GM23338 (cell line): ENCODE results near the gene CPNE2.

Experiments used
- CREB1 ChIP-seq: fragments of 250-450 bp; sonication (Bioruptor Pico); IDR thresholded peaks from 2 replicates; pipeline ENCODE4 v1.5.0; 2020; ENCODE audit warnings: low read depth, mild to moderate bottlenecking, moderate library complexity
- CTCF ChIP-seq, 2 experiments: fragments of 200-600 bp in 1 of 2; sonication (generic) in 1 of 2; conservative IDR thresholded peaks; 2 replicates each; pipeline versions ENCODE4 v1.5.1 to v1.6.1; 2016 to 2017; ENCODE audit warnings: antibody characterized with exemption in 2 of 2, low read depth in 2 of 2, mild to moderate bottlenecking in 2 of 2, moderate library complexity in 1 of 2
- ETS1 ChIP-seq: IDR thresholded peaks from 2 replicates; pipeline ENCODE4 v1.6.1; 2016; ENCODE audit warnings: antibody characterized with exemption
- EZH2 ChIP-seq: fragments of 200-600 bp; sonication (generic); IDR thresholded peaks from one replicate; pipeline ENCODE4 v1.8.0; 2017; ENCODE audit warnings: antibody characterized with exemption, mild to moderate bottlenecking, low read depth; ENCODE audit not compliant: unreplicated experiment
- EZH2phosphoT487 ChIP-seq: fragments of 200-600 bp; sonication (generic); IDR thresholded peaks from one replicate; pipeline ENCODE4 v1.8.1; 2018; ENCODE audit warnings: antibody characterized with exemption; ENCODE audit not compliant: unreplicated experiment
- JUNB ChIP-seq: IDR thresholded peaks from one replicate; pipeline ENCODE4 v1.6.1; 2016; ENCODE audit warnings: antibody characterized with exemption; ENCODE audit not compliant: unreplicated experiment
- NANOG ChIP-seq: IDR thresholded peaks from 2 replicates; pipeline ENCODE4 v1.6.1; 2016; ENCODE audit warnings: antibody characterized with exemption, borderline replicate concordance
- POLR2AphosphoS5 ChIP-seq: IDR thresholded peaks from 2 replicates; pipeline ENCODE4 v1.6.1; 2016; ENCODE audit warnings: antibody characterized with exemption, low read depth
- REST ChIP-seq: IDR thresholded peaks from one replicate; pipeline ENCODE4 v1.6.1; 2018; ENCODE audit warnings: antibody characterized with exemption; ENCODE audit not compliant: unreplicated experiment
- STAT1 ChIP-seq: IDR thresholded peaks from one replicate; pipeline ENCODE4 v1.6.1; 2016; ENCODE audit warnings: antibody characterized with exemption; ENCODE audit not compliant: unreplicated experiment
- ZNF114 ChIP-seq: fragments of 250-450 bp; sonication (Bioruptor Pico); IDR thresholded peaks from 2 replicates; pipeline ENCODE4 v1.5.0; 2020; ENCODE audit warnings: mild to moderate bottlenecking, moderate library complexity
- ZNF331 ChIP-seq: fragments of 250-450 bp; sonication (Bioruptor Pico); IDR thresholded peaks from 2 replicates; pipeline ENCODE4 v1.5.0; 2020; ENCODE audit warnings: low read depth, mild to moderate bottlenecking, moderate library complexity
- ZNF462 ChIP-seq: fragments of 250-450 bp; sonication (Bioruptor Pico); IDR thresholded peaks from 2 replicates; pipeline ENCODE4 v1.5.0; 2020; ENCODE audit warnings: mild to moderate bottlenecking, moderate library complexity

GRCh38 chr16:57192146-57192545, 99.8 kb downstream of the CPNE2 start:
- TF ChIP-seq POLR2AphosphoS5 = no peak
- no peak for TF ChIP-seq NANOG
- TF ChIP-seq EZH2phosphoT487 = no peak
- no peak for TF ChIP-seq CTCF (conservative IDR thresholded peaks at IDR 0.05; ENCODE audit: low read depth in 2 of 2)
- TF ChIP-seq EZH2 = no peak
- TF ChIP-seq JUNB = no peak
- TF ChIP-seq ETS1 = no peak
- TF ChIP-seq ZNF114 = no peak
- no peak for TF ChIP-seq REST
- no peak for TF ChIP-seq CREB1
- TF ChIP-seq ZNF331 (CRISPR knock-in tag) = no peak
- no peak for TF ChIP-seq STAT1
- TF ChIP-seq ZNF462 (CRISPR knock-in tag) = no peak
